ENCODE measurements around the gene DCXR.

DNA sequence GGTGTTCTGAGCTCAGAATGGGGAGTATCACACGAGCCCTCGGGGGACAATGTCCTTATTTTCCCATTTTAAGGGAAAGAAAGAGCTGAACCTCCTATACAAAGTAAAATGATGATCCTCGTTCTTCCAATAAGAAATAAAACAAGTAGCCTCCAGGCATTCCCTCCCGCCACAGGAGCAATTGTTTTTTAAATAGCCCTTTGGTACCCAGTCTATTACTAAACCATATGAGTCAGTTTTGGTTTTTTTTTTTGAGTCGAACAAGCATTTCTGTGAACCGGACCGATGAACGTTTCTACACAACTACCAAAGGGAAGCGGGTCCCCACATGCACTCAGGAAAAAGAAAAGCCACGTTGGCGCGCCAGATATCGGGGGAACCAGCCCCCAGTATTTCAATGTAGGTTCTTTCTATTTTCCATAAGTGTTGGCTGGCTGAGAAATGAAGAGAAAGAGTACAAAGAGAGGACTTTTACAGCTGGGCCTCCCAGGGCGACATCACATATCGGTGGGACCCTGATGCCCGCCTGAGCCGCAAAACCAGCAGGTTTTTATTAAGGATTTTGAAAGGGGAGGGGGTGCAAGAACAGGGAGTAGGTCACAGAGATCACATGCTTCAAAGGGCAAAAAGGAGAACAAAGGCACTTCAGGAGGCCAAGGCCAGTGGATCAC lies 3.8 kb upstream of the DCXR start:
- TF ChIP-seq POLR2AphosphoS5 (IDR thresholded peaks at IDR 0.05) = no peak
- TF ChIP-seq, protein P1, sequence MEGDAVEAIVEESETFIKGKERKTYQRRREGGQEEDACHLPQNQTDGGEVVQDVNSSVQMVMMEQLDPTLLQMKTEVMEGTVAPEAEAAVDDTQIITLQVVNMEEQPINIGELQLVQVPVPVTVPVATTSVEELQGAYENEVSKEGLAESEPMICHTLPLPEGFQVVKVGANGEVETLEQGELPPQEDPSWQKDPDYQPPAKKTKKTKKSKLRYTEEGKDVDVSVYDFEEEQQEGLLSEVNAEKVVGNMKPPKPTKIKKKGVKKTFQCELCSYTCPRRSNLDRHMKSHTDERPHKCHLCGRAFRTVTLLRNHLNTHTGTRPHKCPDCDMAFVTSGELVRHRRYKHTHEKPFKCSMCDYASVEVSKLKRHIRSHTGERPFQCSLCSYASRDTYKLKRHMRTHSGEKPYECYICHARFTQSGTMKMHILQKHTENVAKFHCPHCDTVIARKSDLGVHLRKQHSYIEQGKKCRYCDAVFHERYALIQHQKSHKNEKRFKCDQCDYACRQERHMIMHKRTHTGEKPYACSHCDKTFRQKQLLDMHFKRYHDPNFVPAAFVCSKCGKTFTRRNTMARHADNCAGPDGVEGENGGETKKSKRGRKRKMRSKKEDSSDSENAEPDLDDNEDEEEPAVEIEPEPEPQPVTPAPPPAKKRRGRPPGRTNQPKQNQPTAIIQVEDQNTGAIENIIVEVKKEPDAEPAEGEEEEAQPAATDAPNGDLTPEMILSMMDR (IDR thresholded peaks at IDR 0.05) = no peak
